Skeletal muscle tissue (tissue), 4 donors: Measurements from ENCODE around the gene ITPKB. TPM values are rescaled to one million over a fixed set of nuclear protein-coding genes. Genes with fewer than 3 reads are reported as not detected.
A peak's percentile ranks its signal among the peaks of the same experiment; 100 is the strongest.

ENCODE experiments used
- H3K27ac ChIP-seq: one replicate; pipeline ENCODE4 v1.7.0; 2013; ENCODE audit warnings: mild to moderate bottlenecking, low read depth, low read length, inconsistent platforms
- H3K27me3 ChIP-seq, 3 donors: one replicate each; pipeline ENCODE4 v1.7.0; 2013; ENCODE audit warnings: low read length in 3 of 3; ENCODE audit not compliant: control insufficient read depth in 3 of 3, insufficient read depth in 3 of 3
- H3K36me3 ChIP-seq, 3 donors: one replicate each; pipeline ENCODE4 v1.7.0; 2013; ENCODE audit warnings: low read length in 3 of 3; ENCODE audit not compliant: control insufficient read depth in 3 of 3, insufficient read depth in 3 of 3
- H3K4me1 ChIP-seq, 3 donors: one replicate each; pipeline ENCODE4 v1.7.0; 2013; ENCODE audit warnings: low read length in 3 of 3, mild to moderate bottlenecking in 3 of 3; ENCODE audit not compliant: control insufficient read depth in 3 of 3, insufficient read depth in 3 of 3
- H3K4me3 ChIP-seq, 3 donors: one replicate each; pipeline ENCODE4 v1.7.0; 2013; ENCODE audit warnings: low read length in 3 of 3
- H3K9ac ChIP-seq, 3 donors: one replicate each; pipeline ENCODE4 v1.7.0; 2013; ENCODE audit warnings: low read length in 3 of 3, mild to moderate bottlenecking in 3 of 3, moderate library complexity in 2 of 3, low read depth in 1 of 3
- H3K9me3 ChIP-seq, 3 donors: one replicate each; pipeline ENCODE4 v1.7.0; 2013; ENCODE audit warnings: low read length in 3 of 3; ENCODE audit not compliant: control insufficient read depth in 3 of 3
- total RNA-seq: library from RNA; depleted of rRNA; stranded (reverse); fragments of >200 nt; gene quantifications from one replicate; pipeline ENCODE4 v1.2.3, GENCODE V29; 2014
- donor health status: Osteomylitis.

ITPKB gene
- total RNA-seq, 1 donor from 2014 or later = 18.8 TPM

DNA sequence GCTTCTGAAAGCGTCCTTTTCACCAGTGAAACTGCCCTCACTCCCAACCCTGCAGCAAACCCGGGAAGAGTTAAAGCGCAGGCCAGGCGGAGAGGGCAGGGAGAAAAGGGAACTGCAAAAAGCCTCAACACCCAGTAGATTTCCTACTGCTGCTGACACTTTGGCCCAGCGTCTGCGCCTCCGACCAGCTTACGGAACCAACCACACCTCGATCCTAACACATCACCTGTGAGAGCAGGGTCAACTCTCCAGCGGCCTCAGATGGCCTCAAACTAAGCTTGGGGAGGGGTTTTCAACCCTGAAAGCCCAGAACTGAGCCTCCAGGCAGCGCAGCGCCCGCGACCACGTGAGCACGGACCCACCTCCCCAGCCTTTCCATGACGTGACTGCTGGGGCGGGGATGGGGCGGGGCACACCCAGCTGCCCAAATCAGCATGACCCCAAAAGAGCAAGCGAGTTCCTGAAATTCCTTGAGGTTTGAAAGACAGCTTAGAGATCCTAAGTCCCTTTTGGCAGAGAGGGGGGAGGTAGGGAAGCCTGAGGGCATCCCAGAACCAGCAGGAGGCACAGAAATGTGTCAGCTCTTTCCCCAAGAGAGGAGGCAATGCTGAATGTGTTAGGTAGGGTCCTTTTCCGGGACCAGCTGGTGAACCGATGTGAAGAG lies 59.1 kb downstream of the ITPKB start:
- no peaks in the 10 kb centered on the region for H3K9me3 ChIP-seq
- peak overlapping the region; percentile 65 to 85 (median 69) for H3K4me3 ChIP-seq
- H3K27ac ChIP-seq = peak overlapping the region; percentile 94
- no peaks in the 10 kb centered on the region for H3K27me3 ChIP-seq
- H3K4me1 ChIP-seq = peaks cover 85 to 92% (median 89%) of the 10 kb centered on the region in 3 donors
- H3K9ac ChIP-seq = peak overlapping the region; percentile 89 to 94 (median 92)
- no peaks in the 10 kb centered on the region for H3K36me3 ChIP-seq

DNA sequence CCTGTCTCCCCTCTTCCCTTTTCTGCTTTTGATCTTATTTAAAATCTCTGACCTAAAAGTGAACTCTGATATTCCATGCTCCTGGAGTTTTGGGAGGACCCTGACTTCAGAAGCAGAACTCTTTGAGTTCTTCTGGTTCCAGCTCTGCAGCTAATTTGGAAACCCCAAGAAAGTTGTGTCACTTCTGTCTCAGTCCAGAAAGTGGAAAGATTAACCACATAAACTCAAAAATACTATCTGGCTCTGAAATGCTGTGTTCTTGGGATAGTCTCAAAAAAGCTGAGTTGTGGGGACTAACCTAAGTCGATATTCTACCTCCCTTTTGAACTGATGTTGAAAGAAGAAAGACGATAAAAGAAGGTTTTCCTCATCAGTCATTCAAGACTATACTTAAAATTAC lies 59.8 kb downstream of the ITPKB start:
- Histone ChIP-seq H3K9me3 (no peaks in the 10 kb centered on the region), H3K4me1 (peaks cover 86 to 93% (median 88%) of the 10 kb centered on the region in 3 donors), H3K27me3 (no peaks in the 10 kb centered on the region), H3K4me3 (peak overlapping the region in 2 of 3 donors; percentile 65 to 69), H3K9ac (peak overlapping the region; percentile 89 to 94 (median 92)), H3K36me3 (no peaks in the 10 kb centered on the region), H3K27ac (peak overlapping the region; percentile 94)

DNA sequence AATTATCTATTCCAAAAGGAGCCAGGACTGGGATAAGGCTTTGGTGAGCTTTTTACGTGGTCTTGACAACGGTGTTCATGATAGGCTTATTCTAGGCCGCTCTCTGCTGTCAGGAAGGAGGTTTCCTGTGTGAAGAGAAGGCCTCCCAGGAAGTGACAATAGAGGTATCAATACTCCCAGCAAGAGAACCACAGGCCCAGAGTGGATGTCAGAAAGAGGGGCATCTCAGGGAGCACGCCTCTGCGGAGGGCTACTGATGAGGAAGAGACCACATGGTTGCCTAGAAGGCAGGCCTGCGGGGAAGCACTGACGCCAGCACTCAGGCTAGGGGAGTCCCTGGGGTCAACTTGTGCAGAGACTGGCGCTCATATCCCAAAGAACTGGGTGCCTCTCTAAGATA lies 60.4 kb downstream of the ITPKB start:
- Histone ChIP-seq H3K4me3 (no peak overlapping the region), H3K27ac (peak overlapping the region; percentile 94), H3K4me1 (peaks cover 86 to 91% (median 89%) of the 10 kb centered on the region in 3 donors), H3K9me3 (no peaks in the 10 kb centered on the region), H3K27me3 (no peaks in the 10 kb centered on the region), H3K9ac (peak overlapping the region in 2 of 3 donors; percentile 36 to 94), H3K36me3 (no peaks in the 10 kb centered on the region)

DNA sequence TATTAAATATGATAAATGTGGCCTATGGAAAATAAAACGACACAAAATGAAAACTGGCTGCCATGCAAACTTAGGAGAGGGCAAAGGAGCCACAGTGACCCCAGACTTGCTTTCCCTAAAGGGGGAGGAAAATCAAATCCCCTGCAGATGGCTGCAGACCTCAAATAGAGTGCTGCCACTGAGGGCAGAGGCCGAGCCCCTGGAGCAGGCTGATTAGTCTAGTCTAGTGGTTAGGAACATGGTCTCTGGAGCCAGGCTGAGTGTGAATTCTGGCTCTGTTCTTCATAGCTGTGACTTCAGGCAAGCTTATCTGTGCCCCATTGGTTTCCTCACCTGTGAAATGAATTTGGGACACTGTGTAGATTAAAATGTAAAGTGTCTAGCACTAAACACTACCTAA lies 60.8 kb downstream of the ITPKB start:
- no peaks in the 10 kb centered on the region for H3K36me3 ChIP-seq
- H3K4me1 ChIP-seq = peaks cover 86 to 89% (median 88%) of the 10 kb centered on the region in 3 donors
- peak overlapping the region in 2 of 3 donors; percentile 36 to 94 for H3K9ac ChIP-seq
- H3K27ac ChIP-seq = peak overlapping the region; percentile 94
- H3K27me3 ChIP-seq = no peaks in the 10 kb centered on the region
- H3K4me3 ChIP-seq = no peak overlapping the region
- no peaks in the 10 kb centered on the region for H3K9me3 ChIP-seq

DNA sequence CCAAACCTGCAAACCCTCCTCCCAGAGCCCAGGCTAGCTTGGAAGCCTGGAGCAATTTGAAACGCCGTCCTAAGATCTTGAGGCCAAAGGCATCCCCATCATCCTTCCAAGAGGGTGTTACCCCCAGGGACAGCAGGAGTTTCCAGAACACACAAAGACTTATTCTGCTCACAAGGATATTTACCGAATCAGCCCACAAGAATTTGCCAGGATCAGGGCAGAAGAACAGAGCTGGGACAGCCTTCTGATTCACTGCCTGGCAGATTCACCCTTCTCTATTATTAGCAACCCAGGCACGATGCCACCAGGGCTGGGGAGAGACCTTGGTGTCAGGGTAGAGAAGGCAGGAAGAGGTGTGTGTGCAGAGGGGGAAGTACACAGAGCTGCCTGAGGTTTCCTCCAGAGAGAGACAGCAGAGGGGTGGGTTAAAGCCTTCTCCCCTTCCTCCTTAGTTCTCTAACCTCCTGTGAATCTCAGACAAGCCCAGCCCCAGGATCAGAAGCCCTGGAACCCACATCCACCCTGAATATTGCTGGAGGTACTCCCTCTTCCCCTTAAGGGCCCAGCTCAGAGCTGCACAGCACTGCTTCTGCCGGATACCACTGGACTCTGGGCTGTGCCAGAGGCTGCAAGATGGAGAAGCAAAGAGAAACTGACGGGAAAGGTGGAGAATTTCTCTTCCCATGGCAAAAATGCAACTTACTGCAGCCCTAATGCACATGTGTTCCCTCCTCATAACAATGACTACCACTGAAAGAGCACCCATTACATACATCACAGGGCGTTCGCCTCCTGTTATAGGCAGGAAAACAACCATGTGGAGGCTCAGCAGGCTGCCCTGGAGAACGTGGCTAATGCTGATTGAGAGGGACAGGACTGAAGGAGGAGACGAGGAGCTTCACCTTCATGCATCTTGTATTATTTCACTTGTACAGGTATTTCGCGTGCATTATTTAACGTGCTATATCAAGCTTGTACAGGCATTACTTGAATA lies 61.8 kb downstream of the ITPKB start:
- peaks cover 80 to 85% (median 84%) of the 10 kb centered on the region in 3 donors for H3K4me1 ChIP-seq
- H3K9me3 ChIP-seq = no peaks in the 10 kb centered on the region
- no peaks in the 10 kb centered on the region for H3K27me3 ChIP-seq
- H3K4me3 ChIP-seq = peak overlapping the region; percentile 50 to 71 (median 58)
- H3K36me3 ChIP-seq = no peaks in the 10 kb centered on the region
- peak overlapping the region; percentile 60 to 82 (median 66) for H3K9ac ChIP-seq
- peak overlapping the region; percentile 94 for H3K27ac ChIP-seq

DNA sequence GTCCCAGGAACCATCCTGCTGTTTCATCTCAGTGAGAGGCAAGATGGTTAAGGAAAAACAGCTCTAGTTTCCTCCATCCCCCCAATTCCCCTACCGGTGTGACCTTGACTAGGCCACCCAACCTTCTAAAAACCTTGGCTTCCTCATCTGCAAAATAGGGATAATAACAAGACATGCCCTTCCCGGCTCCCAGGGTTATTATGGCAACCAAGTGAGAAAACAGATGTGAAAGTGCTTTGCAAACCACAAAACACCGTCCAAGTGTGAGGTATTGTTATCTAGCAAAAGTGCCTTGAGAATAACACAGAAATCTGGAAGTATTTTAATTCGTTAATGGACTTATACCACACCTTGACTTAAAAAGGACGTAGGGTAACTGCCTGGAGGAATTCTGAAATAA lies 62.7 kb downstream of the ITPKB start:
- Histone ChIP-seq H3K4me1 (peaks cover 74 to 80% (median 78%) of the 10 kb centered on the region in 3 donors), H3K36me3 (no peaks in the 10 kb centered on the region), H3K27me3 (no peaks in the 10 kb centered on the region), H3K9ac (peak overlapping the region in 2 of 3 donors; percentile 60 to 66), H3K9me3 (no peaks in the 10 kb centered on the region), H3K4me3 (peak overlapping the region in 2 of 3 donors; percentile 50 to 58), H3K27ac (peak overlapping the region; percentile 94)

DNA sequence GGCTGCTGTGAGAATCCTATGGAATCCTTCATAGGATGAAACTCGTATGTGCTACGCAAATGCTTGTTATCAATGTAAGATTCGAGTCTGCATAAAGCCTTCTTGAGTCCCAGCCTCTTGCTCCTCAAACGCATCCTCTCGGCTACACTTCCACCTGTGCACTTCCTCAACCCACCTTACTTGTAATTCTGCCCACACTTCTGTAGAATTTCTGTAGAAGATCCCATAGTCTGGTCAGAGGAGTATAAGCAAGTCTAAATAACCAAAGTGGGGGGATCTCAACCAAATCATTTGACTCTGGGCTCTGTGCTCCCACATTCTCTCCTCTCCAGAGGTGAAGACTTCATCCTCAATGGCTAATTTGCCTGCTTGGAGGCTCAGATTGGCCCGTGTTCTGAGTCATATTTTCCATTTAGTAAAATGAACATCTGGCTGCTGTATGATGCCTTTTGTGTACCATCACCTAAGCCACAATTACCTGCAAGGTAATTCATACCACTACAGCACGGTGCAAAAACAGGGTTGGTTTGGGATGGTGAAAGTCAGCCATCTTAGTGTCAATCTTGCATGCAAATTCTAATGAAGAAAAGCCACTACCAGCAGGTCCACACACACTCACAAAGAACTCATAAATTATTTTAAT lies 63.2 kb downstream of the ITPKB start:
- H3K27me3 ChIP-seq = no peaks in the 10 kb centered on the region
- H3K4me1 ChIP-seq = peaks cover 73 to 76% (median 74%) of the 10 kb centered on the region in 3 donors
- peak overlapping the region in 1 of 3 donors; percentile 34 for H3K4me3 ChIP-seq
- no peaks in the 10 kb centered on the region for H3K9me3 ChIP-seq
- no peak overlapping the region for H3K9ac ChIP-seq
- H3K27ac ChIP-seq = peak overlapping the region; percentile 94
- H3K36me3 ChIP-seq = no peaks in the 10 kb centered on the region

DNA sequence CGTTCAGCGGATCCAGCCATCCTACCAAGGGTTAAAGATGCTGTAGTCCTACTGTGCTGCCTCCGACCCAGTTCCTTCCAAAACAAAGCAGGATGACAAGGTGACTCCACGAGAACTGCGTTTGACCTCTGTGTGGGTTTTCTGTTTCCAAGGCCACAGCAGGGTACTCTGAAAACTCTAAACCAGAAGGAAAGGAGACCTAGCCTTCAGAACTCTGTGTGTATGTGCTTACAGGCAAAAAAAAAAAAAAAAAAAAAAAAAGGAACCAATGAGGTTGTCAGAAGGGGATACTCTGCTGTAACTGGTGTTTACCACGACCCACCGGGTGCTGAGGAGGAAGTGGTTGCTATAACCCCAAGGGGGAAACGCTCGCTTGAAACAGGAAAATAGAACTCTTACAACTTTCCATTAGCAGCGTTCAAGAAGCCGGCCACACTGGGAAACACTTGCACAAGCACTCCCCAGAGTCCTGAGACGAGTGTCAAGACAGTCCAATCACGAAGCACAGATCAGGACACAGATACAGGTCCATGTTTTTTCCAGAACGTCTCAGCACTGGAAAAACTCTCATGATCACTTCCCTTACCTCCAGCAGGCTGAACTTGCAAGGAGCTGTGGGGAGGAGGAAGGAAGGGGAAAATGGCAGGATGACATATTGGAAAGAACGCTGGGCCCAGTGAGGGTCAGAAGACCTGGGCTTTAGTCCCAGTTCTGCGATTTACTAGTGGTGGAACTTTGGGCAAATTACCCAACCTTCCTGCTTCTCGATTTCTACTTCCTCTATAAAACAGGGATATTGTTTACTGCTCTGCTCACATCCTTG lies 64.0 kb downstream of the ITPKB start:
- H3K4me3 ChIP-seq = peak overlapping the region in 1 of 3 donors; percentile 23
- H3K9ac ChIP-seq = peak overlapping the region in 2 of 3 donors; percentile 2 to 26
- H3K36me3 ChIP-seq = no peaks in the 10 kb centered on the region
- no peaks in the 10 kb centered on the region for H3K27me3 ChIP-seq
- peak overlapping the region; percentile 94 for H3K27ac ChIP-seq
- H3K9me3 ChIP-seq = no peaks in the 10 kb centered on the region
- peaks cover 66 to 69% (median 67%) of the 10 kb centered on the region in 3 donors for H3K4me1 ChIP-seq

DNA sequence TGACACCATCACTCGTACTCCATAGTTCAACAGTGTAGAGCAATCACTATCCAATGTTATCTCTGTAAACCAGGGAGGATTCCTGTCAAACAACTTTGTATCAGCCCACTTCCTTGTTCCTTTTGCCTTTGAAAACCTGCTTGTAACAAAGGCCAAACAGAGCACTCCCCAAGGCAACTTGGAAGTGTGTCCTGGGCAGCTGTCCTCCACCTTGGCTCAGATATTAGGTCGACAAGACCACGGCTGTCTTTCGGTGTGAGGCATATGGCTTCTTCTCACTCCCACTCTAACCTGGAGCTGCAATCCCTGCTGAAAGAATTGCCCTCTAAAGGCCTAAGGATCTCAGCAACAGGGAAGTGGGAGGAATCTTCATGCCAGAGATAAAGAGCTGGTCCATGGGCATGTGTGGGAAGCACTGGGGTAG lies 66.7 kb downstream of the ITPKB start:
- Histone ChIP-seq H3K4me1 (peaks cover 48 to 55% (median 52%) of the 10 kb centered on the region in 3 donors), H3K9ac (peak overlapping the region in 1 of 3 donors; percentile 24), H3K4me3 (no peak overlapping the region), H3K27ac (no peak overlapping the region), H3K36me3 (no peaks in the 10 kb centered on the region), H3K9me3 (no peaks in the 10 kb centered on the region), H3K27me3 (no peaks in the 10 kb centered on the region)
